Measurements from ENCODE around the gene SERPINA5. TPM values are rescaled to one million over a fixed set of nuclear protein-coding genes. Genes with fewer than 3 reads are reported as not detected.

SERPINA5 gene
- total RNA-seq, 1 experiment from 2014 or later = 3.0 TPM

DNA sequence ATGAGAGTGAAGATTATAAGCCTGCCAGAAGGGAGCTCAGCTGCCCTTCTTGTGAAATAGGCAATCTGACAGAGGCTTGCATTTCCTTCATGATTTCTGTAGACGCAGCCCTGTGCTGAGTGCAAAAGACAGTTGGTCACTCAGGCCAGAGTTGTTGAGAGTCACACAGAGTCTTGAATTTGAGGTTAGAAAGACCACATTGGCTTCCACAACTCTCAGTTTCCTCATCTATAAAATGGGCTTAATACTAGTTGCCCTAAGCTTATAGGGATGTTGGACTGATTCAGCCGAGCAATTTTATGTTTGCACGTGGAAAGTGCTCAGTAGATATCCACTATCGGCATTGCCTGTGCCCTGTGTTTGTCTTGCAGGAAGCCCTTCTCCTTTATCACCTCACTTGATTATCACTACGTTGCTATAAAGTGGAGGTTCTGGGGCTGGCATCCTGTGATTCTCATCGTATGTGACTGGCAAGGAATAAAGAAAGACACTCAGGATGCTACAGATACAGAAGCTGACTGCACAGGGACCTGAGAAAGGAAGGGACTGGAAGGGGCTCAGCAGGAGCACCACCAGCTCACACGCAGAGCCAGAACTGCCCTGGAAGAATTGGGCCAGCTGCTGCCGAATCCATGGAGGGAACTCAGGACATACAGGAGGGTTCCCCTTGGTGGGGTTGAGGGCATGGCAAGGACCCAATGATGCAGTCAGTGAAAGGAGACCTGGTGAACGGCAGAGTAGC lies 39.8 kb upstream of the SERPINA5 start:
- H3K9me2 ChIP-seq (ENCODE audit: insufficient read depth) = no peaks in the 10 kb centered on the region
- ATAC-seq (no peak), DNase-seq (ENCODE audit: low read depth, low spot score) (no peak)
- no peak overlapping the region for H3K9ac ChIP-seq (ENCODE audit: low read length)
- H3K27me3 ChIP-seq (ENCODE audit: insufficient read depth, low read length) = no peaks in the 10 kb centered on the region
- H3K4me3 ChIP-seq (replicated peaks in 1 of 2; ENCODE audit: low read depth in 1 of 2, low read length in 2 of 2) = no peak overlapping the region
- H2AFZ ChIP-seq (ENCODE audit: low read depth, low read length, poor library complexity, severe bottlenecking) = no peak overlapping the region
- H3K4me1 ChIP-seq (ENCODE audit: control insufficient read depth in 1 of 2, insufficient read depth in 2 of 2, low read length in 2 of 2) = peaks cover 0 to 22% of the 10 kb centered on the region in 2 experiments; a peak in 2 of 4 replicates
- H3K9me3 ChIP-seq (ENCODE audit: control insufficient read depth in 1 of 2, insufficient read depth in 1 of 2, low read depth in 1 of 2, low read length in 2 of 2) = no peaks in the 10 kb centered on the region
- H3K4me2 ChIP-seq (ENCODE audit: low read length) = no peak overlapping the region
- no peak overlapping the region for H3K27ac ChIP-seq (ENCODE audit: low read depth, low read length)
- no peaks in the 10 kb centered on the region for H4K20me1 ChIP-seq (ENCODE audit: insufficient read depth)
- TF ChIP-seq CBX3 (IDR thresholded peaks at IDR 0.05; ENCODE audit: low read depth) = no peak
- TF ChIP-seq, protein P1, sequence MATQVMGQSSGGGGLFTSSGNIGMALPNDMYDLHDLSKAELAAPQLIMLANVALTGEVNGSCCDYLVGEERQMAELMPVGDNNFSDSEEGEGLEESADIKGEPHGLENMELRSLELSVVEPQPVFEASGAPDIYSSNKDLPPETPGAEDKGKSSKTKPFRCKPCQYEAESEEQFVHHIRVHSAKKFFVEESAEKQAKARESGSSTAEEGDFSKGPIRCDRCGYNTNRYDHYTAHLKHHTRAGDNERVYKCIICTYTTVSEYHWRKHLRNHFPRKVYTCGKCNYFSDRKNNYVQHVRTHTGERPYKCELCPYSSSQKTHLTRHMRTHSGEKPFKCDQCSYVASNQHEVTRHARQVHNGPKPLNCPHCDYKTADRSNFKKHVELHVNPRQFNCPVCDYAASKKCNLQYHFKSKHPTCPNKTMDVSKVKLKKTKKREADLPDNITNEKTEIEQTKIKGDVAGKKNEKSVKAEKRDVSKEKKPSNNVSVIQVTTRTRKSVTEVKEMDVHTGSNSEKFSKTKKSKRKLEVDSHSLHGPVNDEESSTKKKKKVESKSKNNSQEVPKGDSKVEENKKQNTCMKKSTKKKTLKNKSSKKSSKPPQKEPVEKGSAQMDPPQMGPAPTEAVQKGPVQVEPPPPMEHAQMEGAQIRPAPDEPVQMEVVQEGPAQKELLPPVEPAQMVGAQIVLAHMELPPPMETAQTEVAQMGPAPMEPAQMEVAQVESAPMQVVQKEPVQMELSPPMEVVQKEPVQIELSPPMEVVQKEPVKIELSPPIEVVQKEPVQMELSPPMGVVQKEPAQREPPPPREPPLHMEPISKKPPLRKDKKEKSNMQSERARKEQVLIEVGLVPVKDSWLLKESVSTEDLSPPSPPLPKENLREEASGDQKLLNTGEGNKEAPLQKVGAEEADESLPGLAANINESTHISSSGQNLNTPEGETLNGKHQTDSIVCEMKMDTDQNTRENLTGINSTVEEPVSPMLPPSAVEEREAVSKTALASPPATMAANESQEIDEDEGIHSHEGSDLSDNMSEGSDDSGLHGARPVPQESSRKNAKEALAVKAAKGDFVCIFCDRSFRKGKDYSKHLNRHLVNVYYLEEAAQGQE (IDR thresholded peaks at IDR 0.05; ENCODE audit: low read depth) = no peak
- TF ChIP-seq, protein P2, sequence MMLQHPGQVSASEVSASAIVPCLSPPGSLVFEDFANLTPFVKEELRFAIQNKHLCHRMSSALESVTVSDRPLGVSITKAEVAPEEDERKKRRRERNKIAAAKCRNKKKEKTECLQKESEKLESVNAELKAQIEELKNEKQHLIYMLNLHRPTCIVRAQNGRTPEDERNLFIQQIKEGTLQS (IDR thresholded peaks at IDR 0.05) = no peak
- TF ChIP-seq RAD21 (IDR thresholded peaks at IDR 0.05; ENCODE audit: low read depth) = no peak
- BruUV-seq (replicated peaks) = no TSS peak
- no peaks in the 10 kb centered on the region for H3K36me3 ChIP-seq (ENCODE audit: control insufficient read depth in 1 of 2, insufficient read depth in 2 of 2, low read length in 2 of 2)
- ChIA-PET CTCF (interaction anchor here (1.4 to 4.0 kb wide), 3 partner anchors 7 to 107 kb away, joined by 4 to 14 read pairs (median 4); no protein-coding TSS in a partner anchor), RAD21 (ENCODE audit: low non-redundant PET in 1 of 2, low total read pairs in 2 of 2, uncharacterized antibody in 2 of 2, unreplicated experiment in 2 of 2) (no interaction called here), POLR2A (no interaction called here)
- intact Hi-C loops (cut with micrococcal nuclease) = no loop called here
- no peaks in the 10 kb centered on the region for H3K79me2 ChIP-seq (ENCODE audit: insufficient read depth, low read length)
